NCI-H1092 (cell line): Measurements from ENCODE around the gene CACFD1.

ENCODE experiments used
- DNase-seq: peaks from one replicate; lab custom pipeline; 2025; lab: John Stamatoyannopoulos, UW

The CACFD1 gene

GRCh38 chr9:133499892-133500270 is 40.1 kb downstream of the CACFD1 start:
- no peak for DNase-seq

- no peak for DNase-seq
These were observed 42.3 kb downstream of the CACFD1 start for GRCh38 chr9:133502112-133502511.

GRCh38 chr9:133505186-133505830 is 45.5 kb downstream of the CACFD1 start:
- no peak for DNase-seq

- no peak for DNase-seq
These were observed 46.3 kb downstream of the CACFD1 start for GRCh38 chr9:133505901-133506652.

- DNase-seq, result peak; percentile 37
These were observed 46.9 kb downstream of the CACFD1 start for GRCh38 chr9:133506653-133507038.

GRCh38 chr9:133507246-133507965 is 47.6 kb downstream of the CACFD1 start:
- DNase-seq, result no peak

- no peak for DNase-seq
These were observed 48.3 kb downstream of the CACFD1 start for GRCh38 chr9:133508046-133508445.

GRCh38 chr9:133509179-133510083 is 49.7 kb downstream of the CACFD1 start:
- peak; percentile 91 for DNase-seq

- no peak for DNase-seq
These were observed 51.2 kb downstream of the CACFD1 start for GRCh38 chr9:133510926-133511505.

GRCh38 chr9:133511607-133512006 is 51.8 kb downstream of the CACFD1 start:
- no peak for DNase-seq

GRCh38 chr9:133512253-133513213 is 52.8 kb downstream of the CACFD1 start:
- no peak for DNase-seq

- peak; percentile 70 for DNase-seq
These were observed 53.7 kb downstream of the CACFD1 start for GRCh38 chr9:133513214-133514100.

GRCh38 chr9:133514460-133515239 is 54.9 kb downstream of the CACFD1 start:
- DNase-seq, result peak; percentile 86

- no peak for DNase-seq
These were observed 55.4 kb downstream of the CACFD1 start for GRCh38 chr9:133515240-133515610.

GRCh38 chr9:133515615-133516255 is 56.0 kb downstream of the CACFD1 start:
- no peak for DNase-seq

GRCh38 chr9:133516256-133516960 is 56.6 kb downstream of the CACFD1 start:
- DNase-seq, result no peak

- DNase-seq, result no peak
These were observed 57.2 kb downstream of the CACFD1 start for GRCh38 chr9:133516961-133517350.

GRCh38 chr9:133517711-133518110 is 57.9 kb downstream of the CACFD1 start:
- no peak for DNase-seq
